ENCODE measurements around the gene TIAM1.

TIAM1 gene

DNA sequence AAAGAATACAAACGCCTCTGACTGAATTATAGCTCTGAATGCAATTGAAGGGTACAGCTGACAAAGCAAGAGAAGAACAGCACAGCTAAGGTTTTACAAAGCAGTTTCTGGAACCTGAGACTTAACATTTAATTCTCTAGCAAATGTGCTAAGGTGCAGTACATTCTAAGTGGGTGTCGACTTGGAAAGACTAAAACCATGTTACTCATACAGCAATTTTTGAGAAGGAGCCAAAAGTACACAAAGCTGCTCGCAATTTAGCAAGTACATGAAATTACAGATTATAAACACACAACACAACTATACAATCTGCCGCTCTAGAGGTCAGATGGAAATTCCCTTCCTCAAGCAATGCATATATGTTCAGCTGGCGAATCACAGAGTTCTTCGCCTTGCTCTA is 121.9 kb downstream of the TIAM1 start:
- no peak overlapping the region for H3K4me3 ChIP-seq (ENCODE audit: low read depth, low read length)
- peak; percentile 76 for DNase-seq (ENCODE audit: low read depth)
- TF ChIP-seq, protein P1, sequence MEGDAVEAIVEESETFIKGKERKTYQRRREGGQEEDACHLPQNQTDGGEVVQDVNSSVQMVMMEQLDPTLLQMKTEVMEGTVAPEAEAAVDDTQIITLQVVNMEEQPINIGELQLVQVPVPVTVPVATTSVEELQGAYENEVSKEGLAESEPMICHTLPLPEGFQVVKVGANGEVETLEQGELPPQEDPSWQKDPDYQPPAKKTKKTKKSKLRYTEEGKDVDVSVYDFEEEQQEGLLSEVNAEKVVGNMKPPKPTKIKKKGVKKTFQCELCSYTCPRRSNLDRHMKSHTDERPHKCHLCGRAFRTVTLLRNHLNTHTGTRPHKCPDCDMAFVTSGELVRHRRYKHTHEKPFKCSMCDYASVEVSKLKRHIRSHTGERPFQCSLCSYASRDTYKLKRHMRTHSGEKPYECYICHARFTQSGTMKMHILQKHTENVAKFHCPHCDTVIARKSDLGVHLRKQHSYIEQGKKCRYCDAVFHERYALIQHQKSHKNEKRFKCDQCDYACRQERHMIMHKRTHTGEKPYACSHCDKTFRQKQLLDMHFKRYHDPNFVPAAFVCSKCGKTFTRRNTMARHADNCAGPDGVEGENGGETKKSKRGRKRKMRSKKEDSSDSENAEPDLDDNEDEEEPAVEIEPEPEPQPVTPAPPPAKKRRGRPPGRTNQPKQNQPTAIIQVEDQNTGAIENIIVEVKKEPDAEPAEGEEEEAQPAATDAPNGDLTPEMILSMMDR (conservative IDR thresholded peaks at IDR 0.05; ENCODE audit: low read depth, low read length), result no peak

DNA sequence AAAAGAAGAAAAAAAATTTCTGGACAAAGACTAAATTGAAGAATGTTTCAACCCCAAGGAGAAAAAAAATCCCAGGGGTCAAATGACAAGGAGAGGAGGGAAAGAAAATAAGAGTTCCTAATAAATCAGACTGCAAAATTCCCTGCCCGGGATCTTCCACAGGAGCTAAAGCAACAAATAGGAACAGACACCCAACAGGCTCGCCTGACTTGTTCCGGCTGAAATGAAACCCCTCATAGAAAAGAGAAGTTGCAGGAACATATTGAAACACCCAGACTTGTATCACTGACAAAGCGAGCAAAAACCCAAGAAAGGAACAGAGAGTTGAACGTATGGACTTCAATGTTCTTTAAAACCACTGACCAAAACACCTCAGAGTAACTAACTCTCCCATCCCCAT is 123.0 kb downstream of the TIAM1 start:
- TF ChIP-seq, protein P1 (conservative IDR thresholded peaks at IDR 0.05; ENCODE audit: low read depth, low read length), result no peak
- DNase-seq (ENCODE audit: low read depth), result no peak

DNA sequence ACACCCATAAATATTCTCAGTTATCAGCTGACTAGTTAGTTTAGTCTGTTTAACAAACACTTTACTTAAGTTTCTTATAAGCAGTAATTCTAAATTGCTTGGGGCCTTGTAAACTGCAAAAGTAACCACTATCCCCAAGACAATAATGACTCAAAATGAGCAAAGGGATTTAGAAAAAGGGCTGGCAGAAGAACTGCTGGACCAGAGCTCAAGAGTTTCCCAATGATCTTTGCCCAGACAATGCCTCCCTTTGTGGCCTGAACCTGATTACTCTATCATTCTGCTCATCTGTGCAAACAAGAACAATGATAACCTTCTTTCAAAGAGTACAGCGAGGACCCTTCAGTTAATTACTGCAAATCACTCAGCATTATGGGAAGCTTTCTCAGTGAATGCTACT is 123.5 kb downstream of the TIAM1 start:
- no peak for DNase-seq (ENCODE audit: low read depth)
- TF ChIP-seq, protein P1 (conservative IDR thresholded peaks at IDR 0.05; ENCODE audit: low read depth, low read length), result no peak
- H3K4me3 ChIP-seq (ENCODE audit: low read depth, low read length), result no peak overlapping the region

More for the DNA sequence above, 123.0 kb downstream of the TIAM1 start:
- no peak overlapping the region for H3K4me3 ChIP-seq (ENCODE audit: low read depth, low read length)

DNA sequence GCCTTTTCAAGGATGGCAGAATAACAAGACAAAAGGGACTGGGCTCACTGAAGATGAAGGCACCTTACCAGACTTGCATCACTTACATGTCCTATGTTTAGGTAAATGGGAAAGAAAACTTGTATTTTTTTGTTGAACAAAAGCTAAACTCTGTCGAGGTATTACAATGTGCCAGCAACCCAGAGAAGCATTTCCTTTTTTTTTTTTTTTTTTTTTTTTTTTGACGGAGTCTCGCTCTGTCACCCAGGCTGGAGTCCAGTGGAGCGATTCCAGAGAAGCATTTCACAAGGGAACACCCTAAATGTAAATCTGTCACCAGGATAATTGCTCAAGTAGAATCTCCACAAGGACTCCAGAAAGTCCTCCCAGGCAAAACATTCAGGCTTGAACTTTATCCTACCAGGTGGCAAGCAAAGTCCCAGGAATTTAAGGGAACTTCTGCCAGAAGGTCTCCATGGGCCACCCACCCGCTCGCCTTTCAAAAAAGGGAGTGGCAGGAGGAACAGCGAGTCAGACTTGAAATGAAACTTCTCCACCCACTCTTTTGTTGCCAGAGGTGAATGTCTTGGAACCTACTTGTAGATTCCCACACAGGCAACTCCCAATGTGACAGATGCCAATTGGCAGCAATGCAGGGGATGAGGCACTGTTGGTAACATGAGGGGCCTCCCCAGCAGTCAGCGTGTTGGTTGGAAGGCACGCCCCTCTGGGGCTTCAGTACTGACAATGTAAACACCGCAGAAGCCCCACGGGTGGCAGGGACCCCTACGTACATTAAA is 125.0 kb downstream of the TIAM1 start:
- peak; percentile 28 for DNase-seq (ENCODE audit: low read depth)
- peak overlapping the region; percentile 32 for H3K4me3 ChIP-seq (ENCODE audit: low read depth, low read length)
- TF ChIP-seq, protein P1 (conservative IDR thresholded peaks at IDR 0.05; ENCODE audit: low read depth, low read length), result no peak

DNA sequence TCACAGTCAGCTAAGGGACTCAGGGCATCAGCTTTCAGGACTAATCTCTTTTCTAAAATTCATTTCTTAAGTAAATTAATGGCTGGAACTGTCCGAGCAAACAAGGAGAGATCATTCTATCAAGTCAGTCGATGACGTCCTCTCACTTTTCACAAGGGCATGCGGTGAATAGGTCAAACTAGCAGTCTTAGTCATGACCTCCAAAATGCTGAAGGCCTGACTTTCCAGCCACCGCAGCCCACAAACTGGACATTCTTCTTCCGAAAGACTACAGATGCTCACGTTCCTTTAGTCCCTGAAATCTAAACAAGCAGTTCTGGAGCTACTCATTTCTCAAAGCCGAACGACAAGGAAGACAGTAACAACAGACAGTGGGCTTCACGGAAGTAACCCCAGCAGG is 127.9 kb downstream of the TIAM1 start:
- no peak for DNase-seq (ENCODE audit: low read depth)
- TF ChIP-seq, protein P1 (conservative IDR thresholded peaks at IDR 0.05; ENCODE audit: low read depth, low read length), result no peak
- H3K4me3 ChIP-seq (ENCODE audit: low read depth, low read length), result no peak overlapping the region

DNA sequence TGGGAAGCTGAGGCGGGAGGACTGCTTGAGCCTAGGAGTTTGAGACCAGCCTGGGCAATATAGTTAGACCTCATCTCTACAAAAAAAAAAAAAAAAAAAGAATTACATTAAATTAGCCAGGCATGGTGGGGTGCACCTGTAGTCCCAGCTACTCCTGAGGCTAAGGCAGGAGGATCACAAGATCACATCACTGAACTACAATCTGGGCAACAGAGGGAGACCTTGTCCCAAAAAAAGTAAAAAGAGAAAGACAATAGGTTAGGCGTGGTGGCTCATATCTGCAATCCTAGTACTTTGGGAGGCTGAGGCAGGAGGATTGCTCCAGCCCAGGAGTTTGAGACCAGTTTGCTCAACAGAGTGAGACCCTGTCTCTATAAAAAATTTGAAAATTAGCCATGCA is 130.3 kb downstream of the TIAM1 start:
- TF ChIP-seq, protein P1 (conservative IDR thresholded peaks at IDR 0.05; ENCODE audit: low read depth, low read length), result peak; percentile 9
- no peak overlapping the region for H3K4me3 ChIP-seq (ENCODE audit: low read depth, low read length)
- no peak for DNase-seq (ENCODE audit: low read depth)

DNA sequence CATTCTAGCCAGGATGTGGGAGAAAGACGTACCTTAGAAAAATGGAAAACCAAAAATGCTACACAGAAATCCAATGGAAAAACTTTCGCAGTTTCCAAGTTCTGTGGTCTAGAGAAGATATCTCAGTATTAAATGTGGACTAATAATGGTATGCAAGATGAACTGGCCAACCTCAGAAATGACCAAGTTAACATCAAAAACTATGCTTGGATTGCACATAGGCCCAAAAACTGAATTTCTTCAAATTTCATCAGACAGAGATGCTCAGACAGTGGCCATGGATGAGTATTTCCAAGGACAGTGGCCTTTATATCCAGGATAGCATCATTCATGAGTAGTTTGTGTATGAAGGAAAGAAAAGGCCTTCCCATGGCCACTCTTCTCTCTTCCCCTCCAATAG is 132.2 kb downstream of the TIAM1 start:
- no peak for DNase-seq (ENCODE audit: low read depth)
- TF ChIP-seq, protein P1 (conservative IDR thresholded peaks at IDR 0.05; ENCODE audit: low read depth, low read length), result no peak
- H3K4me3 ChIP-seq (ENCODE audit: low read depth, low read length), result no peak overlapping the region

Measured in choroid plexus epithelial cell (primary cell).